GM04503 (cell line): ENCODE measurements around the gene ULK1.
"Not testable (repeated sequence)": the region's sequence is repeated elsewhere in the genome, so short reads cannot be mapped to it uniquely, and the experiment has no call there.

Source experiments
- DNase-seq: peaks from one replicate; pipeline ENCODE4 v3.0.0-alpha.2; 2012; ENCODE audit warnings: low read depth

The ULK1 gene

GRCh38 chr12:131862084-131862441 is 32.4 kb upstream of the ULK1 start:
- no peak for DNase-seq

DNA sequence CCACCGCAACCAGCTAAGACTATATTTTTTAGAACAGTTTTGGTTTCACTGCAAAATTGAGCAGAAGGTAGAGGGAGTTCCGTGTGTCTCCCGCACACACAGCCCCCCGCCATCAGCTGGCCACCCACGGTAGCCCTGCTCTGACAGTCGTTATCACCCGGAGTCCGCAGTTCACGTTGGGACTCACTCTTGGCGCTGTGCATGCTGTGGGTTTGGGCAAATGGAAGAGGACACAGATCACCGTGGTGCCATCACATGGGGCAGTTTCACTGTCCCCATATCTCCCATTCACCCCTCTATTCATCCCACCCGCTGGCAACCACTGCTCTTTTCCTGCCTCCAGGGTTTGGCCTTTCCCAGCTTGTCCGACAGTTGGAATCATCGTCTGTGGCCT is 31.8 kb upstream of the ULK1 start:
- DNase-seq = no peak

DNA sequence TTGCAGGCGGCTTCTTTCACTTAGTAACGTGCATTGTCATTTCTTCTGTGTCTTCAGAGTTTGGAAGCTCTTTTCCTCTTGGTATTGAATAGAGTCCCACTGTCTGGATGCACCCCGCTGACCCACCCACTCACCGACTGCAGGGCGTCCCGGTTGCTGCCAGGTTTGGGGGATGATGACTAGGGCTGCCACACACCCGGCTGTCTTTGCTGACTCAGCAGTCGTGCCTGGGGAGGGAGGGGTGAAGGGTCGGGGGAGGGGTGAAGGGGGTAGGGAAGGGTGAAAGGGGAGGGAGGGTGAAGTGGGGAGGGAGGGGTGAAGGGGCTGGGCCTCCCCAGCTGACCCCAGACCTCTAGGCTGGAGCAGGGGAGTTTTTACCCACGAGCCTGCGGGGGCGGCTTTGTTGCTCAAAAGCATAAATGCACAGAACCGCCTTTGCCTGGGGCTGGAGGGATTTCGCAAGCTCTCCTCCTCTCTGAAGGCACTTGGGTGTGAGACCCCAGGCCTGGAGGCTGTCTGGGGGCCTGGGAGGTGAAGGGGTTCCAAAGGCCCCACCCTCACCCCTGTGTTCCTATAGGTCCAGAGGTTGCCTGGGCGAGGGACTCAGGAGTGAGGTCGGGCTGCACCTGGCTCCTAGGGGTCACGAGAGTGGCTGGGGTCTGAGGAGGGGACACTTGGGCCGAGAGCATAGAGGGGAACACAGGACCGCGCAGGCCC is 31.3 kb upstream of the ULK1 start:
- no peak for DNase-seq

GRCh38 chr12:131863711-131864396 is 30.6 kb upstream of the ULK1 start:
- no peak for DNase-seq

DNA sequence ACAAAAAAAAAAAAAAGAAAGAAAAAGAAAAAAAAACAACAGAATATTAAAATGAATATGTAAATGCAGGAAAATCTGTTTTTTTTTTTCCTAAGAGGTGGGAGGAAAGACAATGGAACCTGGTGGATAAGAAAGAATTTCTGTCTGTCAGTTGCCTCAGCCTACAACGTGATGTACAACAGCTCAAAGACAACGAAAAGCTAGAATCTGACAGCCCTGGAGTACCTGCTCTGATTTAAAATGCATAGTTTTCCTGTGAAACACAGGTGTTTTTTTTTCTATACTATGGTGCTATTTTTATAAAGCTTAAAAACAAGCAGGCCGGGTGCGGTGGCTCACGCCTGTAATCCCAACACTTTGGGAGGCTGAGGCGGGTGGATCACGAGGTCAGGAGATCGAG is 30.0 kb upstream of the ULK1 start:
- no peak for DNase-seq

DNA sequence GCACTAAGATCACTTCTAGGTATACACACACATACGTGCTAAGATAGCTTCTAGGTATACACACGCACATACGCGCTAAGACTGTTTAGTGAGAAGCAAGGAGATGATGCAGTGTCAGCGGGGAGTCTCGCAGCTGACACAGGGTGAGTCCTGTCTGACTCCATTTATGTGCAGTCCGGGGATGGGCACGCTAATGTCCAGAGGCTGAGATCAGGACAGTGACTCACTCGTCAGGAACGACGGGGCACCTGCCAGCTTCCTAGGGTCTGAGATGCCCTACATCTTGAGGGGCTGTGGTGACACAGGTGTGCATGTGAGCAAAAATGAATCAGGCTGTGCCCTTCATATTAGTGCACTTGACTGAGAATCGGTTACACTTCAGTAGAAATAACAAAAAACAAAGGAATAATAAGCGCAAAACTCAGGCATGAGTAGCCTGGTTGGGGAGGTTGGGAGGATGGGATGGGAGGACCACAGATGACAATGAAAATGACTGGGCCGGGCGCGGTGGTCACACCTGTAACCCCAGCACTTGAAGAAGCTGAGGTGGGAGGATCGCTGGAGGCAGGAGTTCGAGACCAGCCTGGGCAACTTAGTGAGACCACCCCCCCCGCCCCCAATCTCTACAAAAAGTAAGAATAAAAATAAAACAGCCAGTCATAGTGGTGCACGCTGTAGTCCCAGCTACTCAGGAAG is 29.1 kb upstream of the ULK1 start:
- no peak for DNase-seq

- DNase-seq = no peak
These were observed 27.0 kb upstream of the ULK1 start for GRCh38 chr12:131867471-131867870.

- DNase-seq = no peak
These were observed 26.3 kb upstream of the ULK1 start for GRCh38 chr12:131867891-131868675.

GRCh38 chr12:131869871-131870418 is 24.5 kb upstream of the ULK1 start:
- peak; percentile 48 for DNase-seq

- DNase-seq = no peak
These were observed 22.7 kb upstream of the ULK1 start for GRCh38 chr12:131871677-131872076.

DNA sequence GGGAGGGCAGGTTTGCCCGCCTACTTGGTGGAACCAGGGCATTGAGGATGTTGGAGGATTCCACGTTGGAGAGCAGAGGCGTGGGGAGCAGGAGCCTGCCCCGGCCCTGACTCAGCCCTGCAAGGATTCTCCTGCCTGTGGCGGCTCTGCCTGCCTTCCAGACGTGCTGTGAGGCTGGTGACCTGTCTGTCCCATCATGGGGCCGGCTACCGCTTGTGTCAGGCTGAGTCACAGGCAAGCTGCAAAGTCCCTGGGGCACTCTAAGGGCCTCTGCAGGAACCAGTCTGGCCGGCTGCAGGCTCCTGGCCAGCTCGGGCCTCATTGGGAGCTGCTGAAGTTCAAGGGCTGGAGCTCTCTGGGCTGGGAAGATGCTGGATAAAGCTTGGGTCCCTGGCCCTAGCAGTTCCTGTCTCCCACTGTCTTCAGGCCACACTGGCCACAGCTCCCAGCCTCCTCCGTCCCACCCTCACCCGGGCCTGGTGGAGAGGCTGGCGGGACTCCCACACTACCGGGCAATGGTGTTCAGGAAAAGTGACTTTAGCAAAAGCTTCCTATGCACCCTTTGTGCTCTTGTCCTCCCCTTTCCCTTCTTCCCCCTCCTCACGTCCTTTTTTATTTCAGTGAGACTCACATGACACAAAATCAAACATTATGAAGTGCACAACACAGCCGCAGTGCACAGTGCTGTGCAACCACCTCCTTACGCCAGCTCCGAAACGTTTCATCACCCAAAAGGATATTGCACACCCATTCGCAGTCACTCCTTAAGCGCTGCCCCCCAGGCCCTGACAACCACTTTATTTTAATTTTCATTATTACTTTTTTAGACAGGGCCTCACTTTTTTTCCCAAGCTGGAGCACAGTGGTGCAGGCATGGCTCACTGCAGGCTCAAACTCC is 22.0 kb upstream of the ULK1 start:
- DNase-seq = peak; percentile 75

DNA sequence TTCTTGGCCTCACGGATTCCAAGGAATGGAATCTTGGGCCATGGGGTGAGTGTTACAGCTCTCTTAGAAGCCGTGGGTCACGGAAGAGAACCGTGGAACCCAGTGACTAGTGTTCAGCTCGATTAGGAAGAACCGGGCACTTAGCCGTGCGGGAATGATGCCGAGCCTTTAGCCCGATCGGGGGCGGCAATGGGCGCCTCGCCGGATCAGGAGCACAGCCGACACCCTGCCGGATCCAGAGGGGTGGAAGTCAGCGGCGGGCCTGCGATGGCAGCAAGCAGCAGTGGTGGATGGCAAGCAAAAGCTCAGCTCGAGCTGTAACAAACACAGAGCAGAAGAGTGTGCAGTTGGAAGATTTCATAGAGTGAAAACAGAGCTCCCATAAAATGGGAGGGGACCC is 21.1 kb upstream of the ULK1 start:
- DNase-seq = no peak

GRCh38 chr12:131874972-131875371 is 19.4 kb upstream of the ULK1 start:
- not testable (repeated sequence) for DNase-seq

DNA sequence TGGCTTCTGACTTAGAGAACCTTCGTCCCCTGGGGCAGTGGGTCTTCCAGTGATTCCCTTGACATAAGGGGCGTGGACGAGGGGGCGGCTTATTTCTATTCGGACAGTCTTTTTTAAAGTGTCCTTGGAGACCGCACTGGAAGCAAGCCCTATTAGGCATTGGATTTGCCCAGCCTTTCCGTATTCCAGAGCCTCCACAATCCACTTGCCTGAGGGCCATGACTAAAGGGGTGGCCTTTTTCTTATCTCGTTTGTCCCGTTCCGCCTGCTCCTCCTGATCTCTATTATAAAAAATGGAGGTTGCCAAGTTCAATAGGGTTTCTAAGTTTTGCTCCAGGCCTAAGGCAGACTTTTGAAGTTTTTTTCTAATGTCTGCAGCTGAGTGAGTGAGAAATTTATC is 17.2 kb upstream of the ULK1 start:
- DNase-seq = not testable (repeated sequence)

DNA sequence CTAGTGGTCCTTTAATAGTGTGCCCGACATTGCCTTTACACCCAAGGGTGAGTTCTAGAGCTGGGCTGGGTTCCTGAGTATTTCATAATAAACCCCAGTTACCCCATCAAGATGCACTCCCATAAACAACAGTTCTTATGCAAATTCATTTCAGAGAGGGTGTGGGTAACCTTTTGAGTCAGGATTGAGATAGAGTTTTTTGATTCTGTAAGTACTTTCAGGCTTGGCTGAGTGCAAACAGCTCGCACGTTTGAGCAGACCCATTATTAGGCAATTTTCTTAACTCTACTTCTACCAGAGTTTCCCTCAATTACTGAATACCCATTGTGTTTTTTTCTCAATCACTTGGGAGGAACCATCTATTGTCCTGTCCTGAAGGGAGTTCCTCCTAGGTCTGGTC is 16.0 kb upstream of the ULK1 start:
- not testable (repeated sequence) for DNase-seq

- DNase-seq = no peak
These were observed 11.5 kb upstream of the ULK1 start for GRCh38 chr12:131882804-131883520.

DNA sequence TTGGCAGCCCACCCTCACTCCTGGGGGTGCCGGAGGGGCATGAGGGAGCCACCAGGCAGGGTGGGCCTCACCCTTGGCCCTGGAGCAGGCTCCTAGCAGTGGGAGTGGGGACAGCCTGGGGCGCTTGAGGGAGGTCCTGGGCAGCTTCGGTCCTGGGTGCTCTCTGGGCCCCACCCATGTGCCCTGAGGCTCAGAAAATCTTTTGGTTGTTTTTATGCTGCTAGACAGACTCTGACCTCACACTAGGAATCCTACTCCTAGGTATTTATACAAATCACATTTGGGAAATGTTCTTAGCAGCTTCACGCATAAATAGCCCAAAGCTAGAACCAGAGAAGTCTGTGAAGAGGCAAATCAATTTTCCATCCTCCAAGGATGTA is 10.9 kb upstream of the ULK1 start:
- no peak for DNase-seq

- DNase-seq = not testable (repeated sequence)
These were observed 9.3 kb upstream of the ULK1 start for GRCh38 chr12:131885076-131885475.

GRCh38 chr12:131885543-131886057 is 8.8 kb upstream of the ULK1 start:
- DNase-seq = no peak

DNA sequence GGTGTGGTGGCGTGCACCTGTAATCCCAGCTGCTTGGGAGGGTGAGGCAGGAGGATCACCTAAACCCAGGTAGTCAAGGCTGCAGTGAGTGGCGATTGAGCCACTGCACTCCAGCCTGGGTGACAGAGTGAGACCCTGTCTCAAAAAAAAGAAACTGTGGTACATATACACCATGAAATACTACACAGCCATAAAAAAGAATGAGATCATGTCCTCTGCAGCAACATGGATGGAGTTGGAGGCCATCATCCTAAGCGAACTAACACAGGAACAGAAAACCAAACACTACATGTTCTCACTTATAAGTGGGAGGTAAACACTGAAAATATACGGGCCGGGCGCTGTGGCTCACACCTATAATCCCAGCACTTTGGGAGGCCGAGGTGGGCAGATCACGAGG is 2.7 kb upstream of the ULK1 start:
- DNase-seq = not testable (repeated sequence)
